ENCODE results near the gene ERC1.

ERC1 gene

GRCh38 chr12:1073652-1074051 lies 82.6 kb downstream of the ERC1 start:
- no peak overlapping the region for H3K4me3 ChIP-seq (ENCODE audit: low read depth, low read length)
- TF ChIP-seq, protein P1, sequence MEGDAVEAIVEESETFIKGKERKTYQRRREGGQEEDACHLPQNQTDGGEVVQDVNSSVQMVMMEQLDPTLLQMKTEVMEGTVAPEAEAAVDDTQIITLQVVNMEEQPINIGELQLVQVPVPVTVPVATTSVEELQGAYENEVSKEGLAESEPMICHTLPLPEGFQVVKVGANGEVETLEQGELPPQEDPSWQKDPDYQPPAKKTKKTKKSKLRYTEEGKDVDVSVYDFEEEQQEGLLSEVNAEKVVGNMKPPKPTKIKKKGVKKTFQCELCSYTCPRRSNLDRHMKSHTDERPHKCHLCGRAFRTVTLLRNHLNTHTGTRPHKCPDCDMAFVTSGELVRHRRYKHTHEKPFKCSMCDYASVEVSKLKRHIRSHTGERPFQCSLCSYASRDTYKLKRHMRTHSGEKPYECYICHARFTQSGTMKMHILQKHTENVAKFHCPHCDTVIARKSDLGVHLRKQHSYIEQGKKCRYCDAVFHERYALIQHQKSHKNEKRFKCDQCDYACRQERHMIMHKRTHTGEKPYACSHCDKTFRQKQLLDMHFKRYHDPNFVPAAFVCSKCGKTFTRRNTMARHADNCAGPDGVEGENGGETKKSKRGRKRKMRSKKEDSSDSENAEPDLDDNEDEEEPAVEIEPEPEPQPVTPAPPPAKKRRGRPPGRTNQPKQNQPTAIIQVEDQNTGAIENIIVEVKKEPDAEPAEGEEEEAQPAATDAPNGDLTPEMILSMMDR (IDR thresholded peaks at IDR 0.05; ENCODE audit: low read depth, low read length) = no peak

DNA sequence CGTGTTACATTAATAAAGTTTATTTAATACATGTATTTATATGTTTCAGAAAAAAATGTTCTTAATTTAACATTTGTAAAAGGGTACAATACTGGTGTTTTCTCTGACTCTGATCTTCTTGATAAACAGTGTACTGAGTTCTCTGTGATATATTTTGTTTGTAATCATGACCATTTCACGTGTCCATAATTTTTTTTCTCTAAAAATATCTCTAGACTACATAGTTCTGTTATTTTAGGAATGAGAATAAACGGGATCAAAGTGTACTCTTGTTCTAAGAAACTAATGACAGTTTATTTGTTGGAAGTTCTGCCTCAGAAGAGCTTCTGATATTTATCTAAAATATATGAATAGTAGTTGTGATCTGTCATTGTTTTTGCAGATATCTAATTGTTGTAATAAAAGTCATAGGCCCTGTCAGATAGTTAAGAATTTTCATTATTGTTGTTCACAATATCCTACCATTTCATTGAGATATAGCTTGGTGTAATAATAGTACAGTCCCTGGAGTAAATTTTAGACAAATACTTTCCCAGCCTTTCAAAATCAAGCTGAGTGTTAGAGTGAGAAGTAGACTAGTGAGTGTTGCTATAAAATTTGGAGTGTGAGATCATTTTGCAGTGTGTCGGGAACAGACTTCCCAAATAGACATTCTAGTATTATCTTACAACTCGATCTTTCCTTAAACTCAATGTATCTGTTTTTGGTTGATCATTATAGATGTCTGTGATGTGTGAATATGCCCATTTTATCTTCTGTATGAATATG lies 86.2 kb downstream of the ERC1 start:
- H3K4me3 ChIP-seq (ENCODE audit: low read depth, low read length) = no peak overlapping the region
- TF ChIP-seq, protein P1 (IDR thresholded peaks at IDR 0.05; ENCODE audit: low read depth, low read length) = no peak

DNA sequence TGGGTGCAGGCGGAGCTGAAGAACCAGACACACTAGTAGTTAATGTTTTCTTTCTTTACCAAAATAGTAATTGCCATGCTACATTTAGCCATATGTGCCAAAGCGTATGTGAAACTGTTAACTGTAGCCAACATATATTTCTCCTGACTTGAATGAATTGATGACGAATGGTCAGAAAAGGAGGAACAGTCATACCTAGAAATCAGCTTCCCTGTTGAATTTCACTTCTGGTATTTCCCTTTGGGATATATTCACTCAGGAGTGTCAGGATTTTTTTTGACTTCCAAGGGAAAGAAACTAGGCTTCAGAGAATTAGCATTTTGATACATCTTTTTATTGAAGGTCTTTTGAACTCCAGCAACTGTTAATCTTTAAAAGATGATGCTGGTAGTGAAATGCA lies 87.0 kb downstream of the ERC1 start:
- TF ChIP-seq, protein P1 (IDR thresholded peaks at IDR 0.05; ENCODE audit: low read depth, low read length) = no peak
- H3K4me3 ChIP-seq (ENCODE audit: low read depth, low read length) = no peak overlapping the region

GRCh38 chr12:1080520-1081223 lies 89.6 kb downstream of the ERC1 start:
- TF ChIP-seq, protein P1 (IDR thresholded peaks at IDR 0.05; ENCODE audit: low read depth, low read length) = no peak
- H3K4me3 ChIP-seq (ENCODE audit: low read depth, low read length) = no peak overlapping the region

GRCh38 chr12:1083151-1083888 lies 92.3 kb downstream of the ERC1 start:
- TF ChIP-seq, protein P1 (IDR thresholded peaks at IDR 0.05; ENCODE audit: low read depth, low read length) = no peak

DNA sequence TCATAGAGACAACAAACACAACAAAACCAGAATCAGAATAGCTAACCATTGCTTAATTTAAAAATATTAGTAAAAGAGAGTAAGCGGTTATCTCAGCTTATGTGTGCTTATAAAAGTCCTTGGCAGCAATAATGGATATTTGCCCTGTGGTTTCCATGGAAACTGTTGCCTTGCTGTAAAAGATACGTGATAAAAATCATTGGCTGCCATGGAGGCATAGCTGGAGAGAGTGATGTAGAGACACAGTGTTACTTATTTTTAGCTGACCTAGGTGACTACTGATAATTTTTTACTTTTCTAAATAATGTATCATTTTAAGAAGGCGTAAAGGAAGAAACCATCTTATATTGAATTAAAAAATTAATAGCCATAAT lies 92.9 kb downstream of the ERC1 start:
- H3K4me3 ChIP-seq (ENCODE audit: low read depth, low read length) = no peak overlapping the region
- TF ChIP-seq, protein P1 (IDR thresholded peaks at IDR 0.05; ENCODE audit: low read depth, low read length) = no peak

More at GRCh38 chr12:1083151-1083888, 92.3 kb downstream of the ERC1 start:
- no peak overlapping the region for H3K4me3 ChIP-seq (ENCODE audit: low read depth, low read length)
